ENCODE measurements around the gene IL1RAPL1.

Gene IL1RAPL1

DNA sequence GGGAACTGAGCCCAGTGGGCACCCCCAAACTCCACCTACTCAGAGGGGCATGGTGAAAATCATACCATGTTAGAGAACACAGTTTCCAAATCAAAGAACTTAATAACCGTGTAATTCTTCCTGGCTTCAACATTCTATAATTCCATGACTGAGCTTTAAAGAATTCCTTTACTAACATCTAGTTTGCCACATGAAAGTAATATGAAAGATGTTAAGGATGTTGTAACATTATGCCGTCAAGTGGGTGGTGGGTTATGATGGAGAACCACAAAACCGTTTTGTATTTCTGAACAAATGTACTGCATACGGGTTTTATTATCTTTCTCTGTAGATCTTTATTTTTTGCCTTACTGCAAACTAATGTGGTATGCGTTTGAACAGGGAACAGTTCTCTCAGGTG lies 1079.1 kb downstream of the IL1RAPL1 start:
- DNase-seq, result no peak

DNA sequence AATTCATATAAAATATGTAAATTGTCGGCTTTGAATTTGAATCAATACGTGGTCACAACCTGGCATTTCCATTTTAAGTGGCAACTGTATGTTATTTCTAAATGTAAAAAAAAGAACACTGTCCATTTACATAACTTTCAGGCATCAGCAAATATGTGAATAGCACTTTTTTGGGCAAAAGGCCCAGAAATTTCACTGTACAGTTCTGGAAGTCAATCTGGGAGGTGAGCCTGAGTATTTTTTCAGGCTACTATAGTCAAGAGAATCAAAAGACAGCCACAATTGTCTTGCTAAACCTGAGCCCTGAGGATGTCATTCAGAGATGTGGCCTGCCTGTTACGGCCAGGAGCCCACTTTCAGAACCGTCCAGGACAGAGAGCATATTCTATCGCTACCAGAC lies 1084.2 kb downstream of the IL1RAPL1 start:
- no peak for DNase-seq

DNA sequence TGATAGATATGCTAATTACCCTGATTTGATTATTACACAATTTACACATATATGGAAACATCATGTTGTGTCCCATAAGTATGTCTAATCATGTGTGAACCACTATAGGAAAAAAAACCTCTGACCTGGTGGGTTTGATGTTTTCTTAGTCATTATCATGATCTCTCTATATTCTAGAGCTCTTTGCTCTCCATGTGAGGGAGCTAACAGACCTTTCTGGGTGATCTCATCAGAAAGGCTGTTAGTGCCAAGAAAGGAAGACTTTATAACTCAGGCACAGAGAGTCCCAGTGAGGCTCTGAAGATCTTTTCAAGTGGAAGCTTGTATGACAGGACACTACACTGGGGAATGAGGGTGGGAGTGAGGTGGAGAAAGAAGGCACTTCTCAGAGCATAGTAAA lies 1100.4 kb downstream of the IL1RAPL1 start:
- no peak for DNase-seq

DNA sequence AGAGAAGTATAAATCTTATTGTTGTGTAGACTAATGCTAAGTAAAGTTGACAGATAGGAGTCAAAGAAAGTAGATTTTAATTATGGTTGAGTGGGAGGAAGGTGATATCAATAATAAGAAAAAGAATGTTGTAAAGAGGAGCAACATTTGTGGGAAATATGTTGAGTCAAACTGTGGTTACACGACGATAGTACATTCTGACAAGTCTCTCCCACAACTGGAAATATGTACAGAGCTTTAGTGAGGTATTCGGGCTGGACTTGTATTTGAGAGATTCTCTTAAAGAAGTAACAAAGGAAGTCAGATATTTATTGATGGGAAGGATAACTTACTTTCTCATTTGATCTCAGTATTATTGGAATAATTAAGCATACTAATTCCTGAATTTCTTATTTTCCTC lies 1102.8 kb downstream of the IL1RAPL1 start:
- DNase-seq, result no peak

DNA sequence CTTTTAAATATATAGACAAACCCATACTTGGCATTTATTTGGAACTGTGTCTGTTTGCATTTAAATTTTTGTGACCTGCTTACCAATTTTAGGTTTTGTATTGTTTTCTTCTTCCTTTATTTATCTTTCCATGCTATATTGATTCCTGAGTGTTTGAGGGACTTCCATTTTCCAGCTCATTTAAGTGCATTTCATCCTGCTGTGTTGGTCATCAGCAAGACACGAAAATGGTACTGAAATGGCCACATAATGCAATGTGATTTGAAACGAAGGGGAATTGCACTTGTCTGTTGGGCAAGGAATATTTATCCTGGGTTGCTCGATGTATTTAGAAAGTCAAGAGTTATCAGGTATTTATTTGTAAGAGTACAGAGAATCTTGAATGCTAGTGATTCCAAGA lies 1103.8 kb downstream of the IL1RAPL1 start:
- no peak for DNase-seq

DNA sequence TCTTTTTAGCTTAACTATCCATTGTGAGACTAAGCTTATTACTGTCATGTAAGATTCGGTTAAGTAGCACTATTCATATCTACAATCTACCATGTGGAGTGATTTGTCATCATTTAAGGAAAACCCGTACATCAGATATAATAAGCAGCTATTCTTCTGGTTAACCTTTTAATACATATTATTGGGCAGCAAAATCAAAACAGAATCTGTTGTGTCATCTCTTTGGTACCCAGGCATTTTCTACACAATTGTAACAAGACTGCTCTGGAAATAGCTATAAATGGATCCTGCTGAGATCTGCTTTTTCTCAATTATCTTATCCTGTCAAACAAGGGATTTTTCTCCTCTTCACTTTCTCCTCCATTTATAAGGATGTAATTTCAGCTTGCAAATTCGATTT lies 1106.7 kb downstream of the IL1RAPL1 start:
- DNase-seq, result no peak

DNA sequence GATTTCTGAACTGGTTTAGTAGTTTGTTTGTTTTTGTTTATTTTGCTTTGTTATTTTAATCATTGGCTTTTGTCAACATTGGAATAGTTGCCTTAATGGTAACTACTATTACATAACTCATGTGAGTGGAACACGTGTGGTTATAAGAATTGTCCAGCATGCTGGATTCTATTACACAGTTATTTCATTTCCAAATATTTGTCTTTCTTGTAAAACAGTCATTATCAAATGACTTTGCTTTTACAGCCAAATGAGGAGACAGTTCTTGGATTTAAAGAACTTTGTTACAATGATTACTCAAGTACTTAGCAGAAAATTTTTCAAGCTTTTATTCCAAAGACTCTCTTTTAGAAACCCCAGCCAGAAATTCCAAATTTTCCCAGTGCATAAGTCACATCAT lies 1112.0 kb downstream of the IL1RAPL1 start:
- no peak for DNase-seq

DNA sequence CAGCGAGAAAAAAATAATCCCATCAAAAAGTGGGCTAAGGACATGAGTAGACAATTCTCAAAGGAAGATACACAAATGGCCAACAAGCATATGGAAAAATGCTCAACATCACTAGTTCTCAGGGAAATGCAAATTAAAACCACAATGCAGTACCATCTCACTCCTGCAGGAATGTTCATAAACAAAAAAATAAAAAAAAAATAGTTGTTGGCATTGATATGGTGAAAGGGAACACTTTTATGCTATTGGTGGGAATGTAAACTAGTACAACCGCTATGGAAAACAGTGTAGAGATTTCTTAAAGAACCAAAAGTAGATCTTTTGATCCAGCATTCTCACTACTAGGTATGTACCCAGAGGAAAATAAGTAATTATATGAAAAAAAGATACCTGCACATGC lies 1119.8 kb downstream of the IL1RAPL1 start:
- DNase-seq, result no peak

DNA sequence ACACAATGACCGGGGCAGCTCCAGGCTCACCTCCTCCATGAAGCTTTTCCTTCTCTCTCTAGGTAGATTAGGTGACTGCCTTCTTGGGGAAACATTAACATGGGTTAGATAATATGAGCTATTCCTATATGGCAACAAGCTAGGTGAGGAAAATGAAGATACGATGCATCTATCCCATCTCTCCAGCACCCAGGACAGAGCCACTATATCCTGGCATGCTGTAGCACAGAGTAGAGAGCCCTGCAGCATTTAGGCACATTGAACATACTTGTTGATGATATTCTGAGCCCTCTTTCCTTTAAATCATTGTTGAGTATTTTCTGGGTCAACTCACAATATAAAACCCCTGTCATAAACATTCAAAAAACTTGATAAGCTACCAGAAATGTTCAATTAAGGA lies 1133.9 kb downstream of the IL1RAPL1 start:
- no peak for DNase-seq

DNA sequence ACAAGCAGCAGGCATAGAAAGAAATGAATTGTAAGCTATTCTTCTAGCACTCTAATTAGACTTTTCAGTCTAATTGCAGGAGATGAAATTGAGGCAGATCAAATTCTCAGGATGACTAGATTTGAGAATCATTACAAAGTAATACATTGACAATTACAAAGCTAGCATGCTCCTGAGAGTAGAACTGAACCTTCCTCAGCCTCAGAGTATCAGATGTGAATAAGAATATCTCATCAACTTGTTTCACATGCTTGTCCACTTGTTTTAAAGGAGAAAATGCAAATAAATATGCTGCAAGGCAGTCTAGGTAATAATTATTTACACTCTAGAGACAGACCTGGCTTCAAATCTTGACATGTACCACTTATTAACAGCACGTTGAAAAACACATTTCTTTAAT lies 1137.1 kb downstream of the IL1RAPL1 start:
- no peak for DNase-seq

DNA sequence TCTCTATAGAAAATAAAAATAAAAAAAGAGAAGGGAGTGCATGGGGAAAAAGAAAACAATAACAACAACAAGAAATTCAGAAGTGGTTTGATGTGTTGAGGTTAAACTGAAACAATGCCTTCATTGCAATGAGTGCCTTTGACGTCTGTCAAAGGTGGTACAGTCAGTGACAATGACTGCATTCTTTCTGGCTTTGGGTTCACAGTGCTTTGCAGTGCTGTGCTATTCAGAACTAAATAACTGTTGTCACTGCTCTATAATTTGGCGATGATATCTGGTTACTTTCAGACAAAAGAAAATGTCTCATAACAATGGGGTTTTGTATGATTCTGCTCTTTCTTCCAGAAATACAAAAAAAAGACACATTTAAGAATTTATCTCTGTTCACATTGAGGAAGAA lies 1139.6 kb downstream of the IL1RAPL1 start:
- no peak for DNase-seq

DNA sequence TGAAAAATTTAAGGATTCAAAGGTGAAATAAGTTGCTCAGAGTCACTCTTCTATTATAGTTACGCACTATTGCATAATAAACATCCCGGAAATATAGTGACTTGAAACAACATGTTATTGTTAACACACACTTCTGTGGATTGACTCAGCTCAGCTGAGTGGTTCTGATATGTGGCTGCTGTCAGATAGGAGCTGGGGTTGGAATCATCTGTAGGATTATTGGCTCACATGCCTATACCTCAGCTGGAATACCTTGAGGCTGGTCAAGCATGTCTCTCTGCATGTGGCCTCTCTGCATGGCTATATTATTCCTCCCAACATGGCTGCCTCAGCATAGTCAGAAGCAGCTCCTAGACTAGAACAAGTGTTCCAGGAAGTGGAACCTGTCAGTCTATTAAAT lies 1141.4 kb downstream of the IL1RAPL1 start:
- no peak for DNase-seq

DNA sequence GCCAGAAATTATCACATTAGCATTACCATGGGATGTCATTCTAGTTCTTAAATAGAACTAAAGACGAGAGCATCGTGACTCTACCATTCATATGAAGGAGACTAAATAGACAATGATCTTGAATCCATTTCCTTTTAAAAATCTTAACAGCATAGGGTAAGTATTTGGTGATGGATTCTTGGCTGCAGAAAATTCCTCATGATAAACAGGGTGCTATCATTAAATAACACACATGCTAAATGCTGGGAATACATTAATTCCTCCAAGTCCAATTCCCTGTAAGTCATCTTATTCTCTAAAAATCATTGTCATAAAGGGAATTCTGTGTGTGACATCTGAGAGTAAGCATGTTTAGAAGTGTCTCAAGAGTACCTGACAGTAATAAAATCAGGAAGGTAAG lies 1157.7 kb downstream of the IL1RAPL1 start:
- no peak for DNase-seq

DNA sequence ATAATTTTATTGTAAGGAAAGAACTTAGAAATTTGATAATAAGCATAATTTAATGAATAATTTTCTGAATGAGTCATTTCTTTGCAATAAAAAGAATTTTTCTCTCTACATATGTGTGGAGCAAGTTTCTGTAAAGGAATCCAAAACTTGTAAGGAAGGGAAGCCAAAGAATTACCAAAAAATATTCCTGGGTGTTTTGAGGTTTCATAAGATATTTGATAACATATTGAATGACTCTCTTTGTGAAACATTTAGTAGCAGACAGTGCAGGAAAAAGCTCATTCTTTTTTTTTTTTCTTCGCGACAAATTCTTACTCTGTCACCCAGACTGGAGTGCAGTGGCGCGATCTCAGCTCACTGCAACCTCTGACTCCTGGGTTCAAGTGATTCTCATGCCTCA lies 1159.1 kb downstream of the IL1RAPL1 start:
- no peak for DNase-seq

DNA sequence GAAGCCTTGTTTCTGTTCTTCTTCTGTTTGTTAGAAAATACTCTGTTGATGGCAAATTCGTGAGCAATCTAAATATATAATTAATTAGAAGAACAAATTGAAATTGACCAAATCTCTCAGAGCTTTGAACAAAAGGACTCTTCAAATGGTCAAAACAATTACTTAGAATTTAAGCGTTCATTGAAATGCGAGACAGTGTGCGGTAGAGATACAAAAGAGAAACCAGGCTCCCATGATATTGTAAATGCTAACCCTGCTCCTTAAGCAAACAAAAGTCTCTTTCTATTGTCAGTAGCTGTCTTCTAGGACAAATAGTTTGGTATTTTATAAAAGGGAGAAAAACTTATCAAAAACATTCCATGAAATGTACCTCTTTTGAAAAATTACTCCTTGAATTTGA lies 1174.8 kb downstream of the IL1RAPL1 start:
- DNase-seq, result no peak

DNA sequence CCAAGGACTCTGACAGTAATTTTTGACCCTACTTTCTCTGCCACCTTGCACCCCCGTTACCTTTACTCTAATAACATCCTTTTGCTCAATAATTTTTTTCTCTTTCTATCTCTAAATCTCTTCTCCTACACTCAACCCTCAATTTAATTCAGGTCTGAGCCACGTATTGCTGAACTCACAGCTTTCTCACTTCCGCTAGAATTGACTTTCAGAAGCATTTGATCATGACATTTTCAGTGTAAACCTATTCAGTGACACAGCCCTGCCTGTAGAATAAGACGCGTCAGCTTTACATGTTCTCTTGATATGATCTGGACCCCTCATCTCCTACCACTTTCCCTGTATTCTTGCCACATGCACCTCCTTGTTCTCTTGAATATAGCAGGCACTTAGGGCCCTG lies 1188.6 kb downstream of the IL1RAPL1 start:
- DNase-seq, result no peak

DNA sequence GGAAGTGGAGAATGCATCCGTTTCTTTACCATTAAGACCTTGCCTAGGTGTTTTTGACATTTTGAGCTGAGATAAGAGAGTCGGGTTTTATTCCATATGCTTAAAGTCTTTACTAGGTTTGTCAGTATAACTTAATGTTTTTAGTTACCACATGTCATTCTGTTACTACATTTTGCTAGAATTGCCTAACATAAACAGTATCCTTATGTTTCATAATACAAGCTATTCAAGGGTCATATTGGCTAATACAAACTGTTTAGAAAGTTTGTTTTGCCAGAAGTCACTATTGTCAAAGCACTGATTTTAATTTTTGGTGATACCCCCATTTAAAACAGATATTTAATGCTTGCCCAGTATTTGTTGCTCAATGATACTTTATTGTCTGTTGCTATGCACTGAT lies 1200.4 kb downstream of the IL1RAPL1 start:
- DNase-seq, result no peak

DNA sequence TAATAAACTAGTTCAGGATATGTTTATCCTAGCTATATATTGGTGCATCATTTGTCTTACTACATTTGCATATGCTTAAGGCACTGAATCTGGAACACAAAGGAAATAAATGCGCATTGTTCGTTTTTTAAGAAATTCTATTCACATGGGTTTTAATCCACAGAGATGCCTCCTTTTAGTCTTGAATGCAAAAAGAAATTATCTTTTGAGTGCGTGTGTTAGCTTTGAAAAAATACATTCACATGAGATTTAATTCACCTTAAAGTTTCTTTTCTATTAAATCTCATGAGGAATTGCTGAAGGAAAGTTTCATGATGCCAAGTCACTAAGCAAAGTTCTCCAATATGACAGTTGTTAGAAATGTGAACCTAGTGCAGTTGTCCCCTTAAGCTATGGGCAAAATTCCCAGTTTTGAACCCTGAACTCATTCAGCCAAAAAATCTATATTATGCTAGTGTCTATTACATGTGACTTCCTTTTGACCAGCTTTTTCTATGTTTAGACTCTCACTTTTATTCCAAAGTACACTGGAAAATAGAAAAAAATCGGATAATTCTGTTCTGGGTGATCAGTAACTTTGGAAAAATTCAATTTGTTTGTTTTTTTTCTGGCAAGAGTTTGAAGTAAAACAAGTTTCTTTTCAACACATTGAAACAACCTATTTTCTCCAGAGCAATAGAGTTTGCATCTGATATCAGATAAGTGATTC lies 1201.9 kb downstream of the IL1RAPL1 start:
- no peak for DNase-seq

DNA sequence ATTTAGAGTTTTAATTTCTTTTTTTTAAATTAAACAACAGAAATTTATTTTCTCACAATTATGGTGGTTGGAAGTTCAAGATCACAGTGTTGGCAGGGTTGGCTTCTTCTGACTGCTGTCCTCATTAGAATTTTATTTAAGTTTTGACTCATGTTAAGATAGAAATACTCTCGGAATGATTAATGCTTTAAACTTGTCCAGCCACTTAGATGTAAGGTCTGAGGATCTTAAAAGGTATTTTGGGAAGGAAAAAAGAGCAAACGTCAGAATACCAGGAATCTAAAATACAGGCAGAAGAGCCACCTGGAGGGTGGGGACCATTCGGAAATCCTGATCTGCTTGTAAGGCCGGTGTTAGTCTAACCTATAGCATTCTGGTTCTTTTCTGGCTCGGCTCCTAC lies 1205.1 kb downstream of the IL1RAPL1 start:
- DNase-seq, result no peak

DNA sequence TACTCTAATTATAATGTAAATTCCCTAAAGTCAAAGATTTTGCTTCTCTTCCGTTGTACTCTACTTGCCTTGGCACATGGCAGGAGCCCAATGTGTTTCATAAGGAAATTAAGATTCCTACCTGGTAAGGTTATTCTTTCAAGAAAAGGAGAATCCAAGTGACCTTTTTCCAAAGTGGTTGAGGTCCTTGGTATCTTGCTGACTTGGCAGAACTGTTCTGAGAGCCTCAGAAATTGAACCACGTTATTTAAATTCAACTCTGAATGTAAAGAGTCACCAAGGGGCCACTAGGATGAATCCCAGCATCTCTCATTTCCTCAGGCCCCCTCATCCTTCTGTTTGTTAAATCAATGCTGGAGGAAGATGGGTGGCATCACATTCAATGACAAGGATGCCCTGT lies 1209.9 kb downstream of the IL1RAPL1 start:
- no peak for DNase-seq

DNA sequence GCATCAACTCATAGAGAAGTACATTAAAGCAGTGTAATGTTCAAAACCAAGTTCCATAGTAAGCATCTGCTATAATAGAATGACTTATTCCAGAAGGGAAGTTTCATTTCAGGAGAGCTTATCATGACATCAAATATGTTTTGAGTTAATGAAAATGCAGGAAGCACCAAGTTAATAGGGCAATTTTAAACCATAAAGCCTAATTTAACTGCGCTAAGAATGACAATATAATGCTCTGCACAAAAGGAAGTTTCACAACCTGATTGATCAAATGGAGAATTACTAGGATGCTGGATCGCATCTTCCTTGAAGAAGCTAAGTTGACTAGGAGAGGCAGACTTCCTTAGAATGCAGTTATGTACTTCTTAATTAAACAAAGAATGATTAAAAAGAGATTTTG lies 1211.2 kb downstream of the IL1RAPL1 start:
- DNase-seq, result no peak

DNA sequence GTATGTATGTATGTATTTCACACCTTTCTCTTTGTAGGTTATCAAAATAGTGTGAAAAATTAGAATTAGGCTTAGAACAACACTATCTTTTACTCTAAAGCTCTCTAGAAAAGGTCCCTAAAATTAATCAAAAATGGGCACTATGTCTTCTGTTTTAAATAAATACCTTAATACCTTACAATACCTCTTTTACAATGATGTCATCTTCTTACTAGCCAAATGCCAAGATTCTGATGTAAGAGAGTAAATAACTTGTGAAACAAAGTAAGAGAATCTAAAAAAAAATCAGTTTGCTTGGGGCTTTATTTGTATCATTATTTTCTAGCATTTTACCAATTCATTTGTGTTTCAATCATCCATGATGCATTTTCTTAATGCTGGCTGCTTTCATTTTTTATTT lies 1225.9 kb downstream of the IL1RAPL1 start:
- DNase-seq, result no peak

DNA sequence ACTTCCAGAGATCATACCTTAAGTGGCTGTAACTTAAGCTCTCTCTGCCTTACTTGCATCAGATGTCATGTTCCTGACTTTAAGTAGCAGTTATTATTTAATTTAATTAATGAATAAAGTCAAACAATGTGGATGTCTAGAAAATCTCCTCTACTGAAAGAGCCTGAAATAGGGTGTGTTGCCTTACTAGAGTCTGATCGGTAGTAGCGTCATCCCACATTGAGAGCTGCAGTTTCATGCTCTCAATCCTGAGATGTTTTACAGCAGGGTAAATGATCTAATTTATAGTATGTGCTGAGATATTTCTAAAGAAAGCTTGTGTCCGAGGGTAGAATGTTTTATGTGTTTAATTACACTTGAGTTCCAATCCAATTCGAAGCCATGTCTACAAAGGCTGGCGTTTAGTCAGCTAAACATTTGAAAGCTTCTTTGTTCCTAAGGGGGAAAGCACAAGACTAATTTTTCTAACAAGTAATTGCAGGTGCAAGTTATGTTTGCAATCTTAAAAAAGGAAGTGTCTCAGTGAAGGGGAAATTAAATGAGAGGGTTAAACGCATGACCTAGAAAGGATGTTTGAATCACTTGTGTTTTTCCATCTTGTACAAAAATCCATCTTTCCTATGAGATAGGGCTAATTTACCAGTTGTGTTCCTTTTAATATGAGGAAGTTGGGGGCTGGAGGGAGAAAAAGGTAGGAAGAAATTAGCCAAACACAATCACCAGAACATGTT lies 1237.1 kb downstream of the IL1RAPL1 start:
- no peak for DNase-seq

DNA sequence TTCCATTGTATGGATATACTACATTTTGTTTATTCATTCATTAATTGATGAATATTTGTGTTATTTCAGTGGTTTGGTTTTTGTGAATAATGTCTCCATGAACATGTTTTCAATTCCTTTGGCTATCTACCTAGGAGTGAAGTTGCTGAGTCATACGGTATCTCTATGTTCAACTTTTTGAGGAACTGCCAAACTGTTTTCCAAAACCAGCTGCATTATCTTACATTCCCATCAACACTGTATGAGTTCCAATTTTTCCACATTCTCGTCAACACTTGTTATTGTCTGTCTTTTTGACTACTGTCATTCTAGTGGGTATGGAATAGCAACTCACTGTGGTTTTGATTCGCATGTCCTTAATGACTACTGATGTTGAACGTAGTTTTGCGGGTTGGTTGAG lies 1239.5 kb downstream of the IL1RAPL1 start:
- no peak for DNase-seq

DNA sequence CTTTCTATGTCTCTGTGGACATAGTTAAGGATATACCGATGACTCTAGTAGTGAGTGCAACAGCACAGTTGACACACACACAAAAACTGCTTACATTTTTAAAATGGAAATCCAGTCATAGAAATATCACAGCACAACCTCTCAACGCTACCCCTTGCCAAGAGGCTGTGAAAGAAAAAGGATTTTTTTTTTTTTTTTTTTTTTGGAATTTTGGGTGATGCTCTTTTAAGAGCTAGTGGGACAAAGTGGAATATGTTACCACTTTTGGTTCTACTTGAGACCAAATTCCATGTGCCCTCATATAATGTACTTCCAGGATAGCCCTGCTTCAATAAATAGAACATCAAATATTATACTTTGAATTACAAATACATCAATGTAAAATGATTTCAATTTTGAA lies 1247.1 kb downstream of the IL1RAPL1 start:
- no peak for DNase-seq

Data from stimulated activated CD8-positive, alpha-beta memory T cell treated with anti-CD3 and anti-CD28 coated beads, Interleukin-4, amount 100 ng/mL, for 48 hours (primary cell).